Measurements from ENCODE around the gene TRDMT1. TPM values are rescaled to one million over a fixed set of nuclear protein-coding genes. Genes with fewer than 3 reads are reported as not detected.

The TRDMT1 gene
- total RNA-seq, 1 donor from 2014 or later = 9.0 TPM

GRCh38 chr10:17238445-17239291 is 37.2 kb upstream of the TRDMT1 start:
- Mint-ChIP-seq H3K36me3 (peaks cover 27% of the 10 kb centered on the region), H3K9me3 (peaks cover 4% of the 10 kb centered on the region), H3K27ac (no peak overlapping the region), H3K27me3 (no peaks in the 10 kb centered on the region), H3K4me1 (ENCODE audit: unreplicated experiment) (peaks cover 16% of the 10 kb centered on the region), H3K4me3 (no peak overlapping the region)
- DNase-seq (ENCODE audit: extremely low spot score, unreplicated experiment) = no peak
- TF ChIP-seq, protein P1, sequence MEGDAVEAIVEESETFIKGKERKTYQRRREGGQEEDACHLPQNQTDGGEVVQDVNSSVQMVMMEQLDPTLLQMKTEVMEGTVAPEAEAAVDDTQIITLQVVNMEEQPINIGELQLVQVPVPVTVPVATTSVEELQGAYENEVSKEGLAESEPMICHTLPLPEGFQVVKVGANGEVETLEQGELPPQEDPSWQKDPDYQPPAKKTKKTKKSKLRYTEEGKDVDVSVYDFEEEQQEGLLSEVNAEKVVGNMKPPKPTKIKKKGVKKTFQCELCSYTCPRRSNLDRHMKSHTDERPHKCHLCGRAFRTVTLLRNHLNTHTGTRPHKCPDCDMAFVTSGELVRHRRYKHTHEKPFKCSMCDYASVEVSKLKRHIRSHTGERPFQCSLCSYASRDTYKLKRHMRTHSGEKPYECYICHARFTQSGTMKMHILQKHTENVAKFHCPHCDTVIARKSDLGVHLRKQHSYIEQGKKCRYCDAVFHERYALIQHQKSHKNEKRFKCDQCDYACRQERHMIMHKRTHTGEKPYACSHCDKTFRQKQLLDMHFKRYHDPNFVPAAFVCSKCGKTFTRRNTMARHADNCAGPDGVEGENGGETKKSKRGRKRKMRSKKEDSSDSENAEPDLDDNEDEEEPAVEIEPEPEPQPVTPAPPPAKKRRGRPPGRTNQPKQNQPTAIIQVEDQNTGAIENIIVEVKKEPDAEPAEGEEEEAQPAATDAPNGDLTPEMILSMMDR (conservative IDR thresholded peaks at IDR 0.05) = no peak

- Mint-ChIP-seq H3K4me3 (no peak overlapping the region), H3K27me3 (no peaks in the 10 kb centered on the region), H3K4me1 (ENCODE audit: unreplicated experiment) (peaks cover 16% of the 10 kb centered on the region), H3K9me3 (peaks cover 3% of the 10 kb centered on the region), H3K27ac (no peak overlapping the region), H3K36me3 (peaks cover 31% of the 10 kb centered on the region)
- TF ChIP-seq, protein P1 (conservative IDR thresholded peaks at IDR 0.05) = no peak
- DNase-seq (ENCODE audit: extremely low spot score, unreplicated experiment) = no peak
Observed at GRCh38 chr10:17237915-17238444, 36.5 kb upstream of the TRDMT1 start.

DNA sequence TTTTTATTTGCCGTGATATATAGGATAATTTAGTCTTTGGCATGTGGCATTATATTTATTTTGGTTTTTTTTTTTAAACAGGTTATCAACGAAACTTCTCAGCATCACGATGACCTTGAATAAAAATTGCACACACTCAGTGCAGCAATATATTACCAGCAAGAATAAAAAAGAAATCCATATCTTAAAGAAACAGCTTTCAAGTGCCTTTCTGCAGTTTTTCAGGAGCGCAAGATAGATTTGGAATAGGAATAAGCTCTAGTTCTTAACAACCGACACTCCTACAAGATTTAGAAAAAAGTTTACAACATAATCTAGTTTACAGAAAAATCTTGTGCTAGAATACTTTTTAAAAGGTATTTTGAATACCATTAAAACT is 35.7 kb upstream of the TRDMT1 start:
- Mint-ChIP-seq H3K27ac (no peak overlapping the region), H3K36me3 (peaks cover 31% of the 10 kb centered on the region), H3K4me3 (no peak overlapping the region), H3K27me3 (no peaks in the 10 kb centered on the region), H3K4me1 (ENCODE audit: unreplicated experiment) (peaks cover 21% of the 10 kb centered on the region), H3K9me3 (no peaks in the 10 kb centered on the region)
- TF ChIP-seq, protein P1 (conservative IDR thresholded peaks at IDR 0.05) = no peak
- no peak for DNase-seq (ENCODE audit: extremely low spot score, unreplicated experiment)

DNA sequence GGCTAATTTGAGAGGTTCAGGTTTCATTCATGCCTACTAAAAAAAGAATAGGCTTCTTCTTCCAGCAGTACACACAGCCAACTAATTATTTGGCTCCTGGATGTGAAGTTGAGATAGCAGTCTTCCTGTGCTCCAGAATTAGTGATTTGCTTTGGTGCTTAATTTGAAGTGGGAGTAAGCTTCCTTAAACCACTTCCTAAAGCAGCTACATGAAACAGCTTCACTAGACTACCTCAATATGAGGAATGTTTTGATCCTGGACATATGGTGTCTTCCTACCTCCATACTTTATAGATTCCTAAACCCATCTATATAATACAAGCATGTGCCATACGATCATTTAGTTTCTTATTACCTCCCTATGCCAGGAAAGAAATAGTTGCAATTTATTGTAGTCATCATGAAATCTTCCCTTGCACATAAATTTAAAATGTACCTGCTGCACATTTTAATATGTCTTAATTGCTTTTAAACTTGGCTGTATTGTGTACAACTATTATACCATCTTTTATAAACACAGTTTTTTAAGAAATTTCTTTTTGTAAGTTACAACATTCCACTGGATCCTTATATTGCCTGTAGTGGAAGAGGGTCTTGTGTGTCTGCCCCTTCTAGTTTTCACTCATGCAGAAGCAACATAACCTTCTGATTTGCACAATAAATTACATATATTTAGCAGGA is 35.1 kb upstream of the TRDMT1 start:
- peaks cover 21% of the 10 kb centered on the region for H3K4me1 Mint-ChIP-seq (ENCODE audit: unreplicated experiment)
- peaks cover 32% of the 10 kb centered on the region for H3K36me3 Mint-ChIP-seq
- TF ChIP-seq, protein P1 (conservative IDR thresholded peaks at IDR 0.05) = no peak
- no peak for DNase-seq (ENCODE audit: extremely low spot score, unreplicated experiment)
- no peaks in the 10 kb centered on the region for H3K27me3 Mint-ChIP-seq
- H3K9me3 Mint-ChIP-seq = no peaks in the 10 kb centered on the region
- no peak overlapping the region for H3K27ac Mint-ChIP-seq
- no peak overlapping the region for H3K4me3 Mint-ChIP-seq

DNA sequence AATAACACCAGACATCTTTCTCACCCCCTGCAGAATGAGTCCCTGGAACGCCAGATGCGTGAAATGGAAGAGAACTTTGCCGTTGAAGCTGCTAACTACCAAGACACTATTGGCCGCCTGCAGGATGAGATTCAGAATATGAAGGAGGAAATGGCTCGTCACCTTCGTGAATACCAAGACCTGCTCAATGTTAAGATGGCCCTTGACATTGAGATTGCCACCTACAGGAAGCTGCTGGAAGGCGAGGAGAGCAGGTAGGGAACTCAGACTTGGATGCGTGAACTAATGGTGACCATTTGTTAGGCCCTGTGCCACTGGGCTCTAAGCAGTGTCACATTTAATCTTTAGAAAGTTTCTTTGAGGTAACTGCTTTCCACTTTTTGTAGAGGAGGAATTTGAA is 33.7 kb upstream of the TRDMT1 start:
- TF ChIP-seq, protein P1 (conservative IDR thresholded peaks at IDR 0.05) = peak; percentile 52
- Mint-ChIP-seq H3K4me3 (peak overlapping the region; percentile 28), H3K27ac (no peak overlapping the region), H3K4me1 (ENCODE audit: unreplicated experiment) (peaks cover 21% of the 10 kb centered on the region), H3K36me3 (peaks cover 44% of the 10 kb centered on the region), H3K27me3 (peaks cover 3% of the 10 kb centered on the region), H3K9me3 (no peaks in the 10 kb centered on the region)
- DNase-seq (ENCODE audit: extremely low spot score, unreplicated experiment) = no peak
